NCI-H2107 treated with DMSO at 0.1 percent for 48 hours (cell line): ENCODE measurements around the gene NID1.
"Not testable (repeated sequence)": the region's sequence is repeated elsewhere in the genome, so short reads cannot be mapped to it uniquely, and the experiment has no call there.

Source experiments
- DNase-seq: peaks from one replicate; lab custom pipeline; 2025; ENCODE audit not compliant: unreplicated experiment; lab: John Stamatoyannopoulos, UW

Gene NID1

DNA sequence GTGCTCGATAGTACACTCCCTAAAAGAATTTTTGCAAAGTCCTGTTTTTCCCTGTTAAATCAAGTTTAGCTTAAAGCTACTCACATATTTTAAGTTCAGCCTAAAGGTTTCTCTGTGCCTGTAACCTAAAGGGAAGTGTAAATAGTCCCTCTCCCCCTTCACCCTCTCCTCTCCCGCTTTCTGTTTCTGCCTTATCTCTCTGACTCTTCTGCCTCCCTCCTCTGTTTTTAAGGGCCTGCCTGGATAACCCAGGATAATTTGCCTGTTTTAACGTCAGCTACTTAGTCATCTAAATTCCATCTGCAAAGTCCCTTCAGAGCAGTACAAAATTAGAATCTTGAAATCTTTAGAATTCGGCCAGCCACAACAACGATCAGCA, 92.6 kb downstream of the NID1 start:
- DNase-seq = no peak

DNA sequence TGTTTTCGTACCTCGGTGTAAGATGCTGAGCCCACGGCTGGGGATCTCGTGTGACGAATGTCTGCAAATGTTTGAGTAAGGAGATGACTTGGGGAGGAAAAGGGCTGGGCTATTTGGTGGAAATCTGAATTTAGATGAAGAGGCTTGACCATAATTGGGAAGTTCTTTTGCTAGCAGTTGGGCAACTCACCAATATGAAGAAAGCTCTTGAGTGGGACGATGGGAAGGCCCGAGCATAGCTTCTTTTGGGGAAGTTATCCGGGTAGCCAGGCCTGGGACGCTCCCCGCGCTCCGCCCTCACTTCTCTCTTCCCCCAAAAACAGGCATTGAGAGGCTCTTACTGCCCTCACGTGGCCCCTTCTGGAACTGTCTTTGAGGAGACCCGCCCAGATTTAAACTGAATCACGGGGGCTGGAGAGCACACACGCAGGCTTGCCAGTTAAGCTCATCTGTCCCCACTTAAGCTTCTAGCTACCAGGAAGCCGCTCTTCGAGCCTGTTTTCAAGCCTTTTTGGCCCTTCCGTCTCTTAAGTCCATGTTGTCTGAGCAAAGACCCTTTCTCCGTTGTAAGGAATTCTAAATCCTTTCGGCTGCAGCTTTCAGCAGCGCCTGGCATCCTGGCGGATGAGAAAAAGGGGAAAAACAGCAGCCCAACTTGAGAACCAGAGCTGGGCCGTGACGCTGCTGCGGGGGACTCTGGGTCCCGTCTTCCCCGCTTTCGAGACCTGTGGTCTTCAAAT, 93.1 kb downstream of the NID1 start:
- peak; percentile 63 for DNase-seq

DNA sequence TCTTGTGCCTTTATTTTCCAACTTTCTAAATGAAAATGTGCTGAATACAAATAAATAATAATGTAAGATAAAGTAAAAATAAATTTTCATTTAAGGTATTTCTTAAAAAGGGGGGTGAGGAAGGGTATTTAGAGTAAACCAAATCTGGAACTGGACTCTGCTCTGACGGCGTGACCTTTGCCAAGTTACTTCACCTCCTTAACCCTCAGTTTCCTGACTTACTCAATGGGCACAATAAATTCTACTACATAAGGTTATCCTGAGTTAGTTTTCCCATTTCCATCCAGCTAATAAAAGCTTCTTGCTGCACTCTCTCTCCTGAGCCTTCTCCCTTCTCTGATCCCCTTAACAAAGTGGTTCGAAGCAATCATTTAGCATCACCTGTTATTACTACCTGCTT, 93.9 kb downstream of the NID1 start:
- DNase-seq = no peak

DNA sequence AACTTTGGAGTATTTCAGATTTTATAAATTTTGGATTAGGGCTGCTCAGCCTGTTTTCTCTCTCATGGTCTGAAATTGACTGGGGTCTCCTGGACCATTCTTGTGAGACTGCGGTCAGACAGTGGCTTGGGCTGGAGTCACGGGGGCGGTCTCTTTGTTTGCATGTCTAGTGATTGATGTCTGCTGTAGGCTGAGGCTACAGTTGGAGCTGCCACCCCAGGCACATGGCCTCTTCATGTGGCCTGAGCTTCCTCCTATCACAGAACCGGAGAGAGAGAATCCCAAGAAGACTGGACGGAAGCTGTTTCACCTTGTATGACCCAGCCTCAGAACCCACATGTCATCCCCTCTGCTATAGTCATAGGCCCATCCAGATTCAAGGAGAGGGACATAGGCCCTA, 96.1 kb downstream of the NID1 start:
- no peak for DNase-seq

DNA sequence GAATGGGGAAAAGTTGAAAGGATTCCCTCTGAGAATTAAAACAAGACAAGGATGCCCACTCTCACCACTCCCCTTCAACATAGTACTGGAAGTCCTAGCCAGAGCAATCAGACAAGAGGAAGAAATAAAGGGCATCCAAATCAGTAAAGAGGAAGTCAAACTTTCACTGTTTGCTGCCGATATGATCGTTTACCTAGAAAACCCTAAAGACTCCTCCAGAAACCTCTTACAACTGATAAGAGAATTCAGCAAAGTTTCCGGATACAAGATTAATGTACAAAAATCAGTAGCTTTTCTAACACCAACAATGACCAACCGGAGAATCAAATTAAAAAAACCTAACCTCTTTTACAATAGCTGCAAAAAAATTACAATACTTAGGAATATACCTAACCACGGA, 98.8 kb downstream of the NID1 start:
- DNase-seq = not testable (repeated sequence)

DNA sequence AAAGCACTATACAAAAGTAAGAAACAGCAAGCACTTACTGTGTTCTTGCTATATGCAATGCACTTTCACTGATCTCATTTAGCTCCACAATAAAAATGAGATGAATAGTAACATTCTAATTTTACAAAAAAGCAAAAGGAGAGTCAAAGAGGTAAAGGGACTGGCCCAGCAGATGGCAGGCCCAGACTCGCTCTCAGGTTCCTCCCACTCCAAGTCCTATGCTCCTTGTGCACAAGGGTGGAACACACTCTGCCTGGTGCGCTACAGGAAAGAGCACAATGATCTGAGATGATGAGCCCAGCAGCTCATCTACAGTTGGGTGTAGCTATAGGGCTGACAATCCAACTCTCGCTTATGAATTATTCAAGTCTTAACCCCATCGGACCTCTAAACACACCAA, 104.1 kb downstream of the NID1 start:
- DNase-seq = no peak

DNA sequence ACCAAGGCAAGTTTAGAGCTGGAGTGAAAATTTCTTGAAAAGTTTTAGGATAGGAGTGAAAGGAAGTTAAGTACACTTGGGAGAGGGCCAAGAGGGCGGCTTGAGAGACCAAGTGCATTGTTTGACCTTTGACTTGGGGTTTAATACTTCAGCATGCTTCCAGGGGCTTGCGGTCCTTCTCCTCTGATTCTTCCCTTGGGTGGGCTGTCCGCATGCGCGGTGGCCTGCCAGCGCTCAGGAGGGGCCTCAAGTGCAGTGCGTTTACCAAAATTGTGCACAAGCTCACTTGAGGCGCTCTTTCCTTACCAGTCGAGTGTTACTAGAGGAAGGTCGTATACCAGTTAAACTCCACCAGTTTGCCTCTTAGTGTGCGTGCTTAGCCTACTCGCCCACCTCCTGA, 106.9 kb downstream of the NID1 start:
- DNase-seq = no peak

DNA sequence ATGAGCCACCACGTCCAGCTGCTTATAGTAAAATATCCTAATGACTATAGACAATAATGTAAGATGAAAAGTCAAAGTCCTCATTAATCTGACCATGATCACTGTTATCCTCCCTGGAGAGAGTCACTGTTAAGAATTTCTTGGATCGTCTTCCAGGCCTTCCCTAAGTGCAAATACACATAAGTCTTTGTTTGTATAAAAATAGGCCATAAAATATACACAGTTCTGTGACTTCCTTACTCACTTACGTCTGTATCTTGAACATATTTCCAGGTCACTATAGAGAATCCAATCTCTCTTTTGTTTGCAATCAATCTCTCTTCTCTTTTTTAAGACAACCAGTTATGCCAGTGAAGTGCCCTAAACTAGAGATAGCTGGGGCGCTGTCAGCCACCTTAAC, 109.1 kb downstream of the NID1 start:
- DNase-seq = no peak

DNA sequence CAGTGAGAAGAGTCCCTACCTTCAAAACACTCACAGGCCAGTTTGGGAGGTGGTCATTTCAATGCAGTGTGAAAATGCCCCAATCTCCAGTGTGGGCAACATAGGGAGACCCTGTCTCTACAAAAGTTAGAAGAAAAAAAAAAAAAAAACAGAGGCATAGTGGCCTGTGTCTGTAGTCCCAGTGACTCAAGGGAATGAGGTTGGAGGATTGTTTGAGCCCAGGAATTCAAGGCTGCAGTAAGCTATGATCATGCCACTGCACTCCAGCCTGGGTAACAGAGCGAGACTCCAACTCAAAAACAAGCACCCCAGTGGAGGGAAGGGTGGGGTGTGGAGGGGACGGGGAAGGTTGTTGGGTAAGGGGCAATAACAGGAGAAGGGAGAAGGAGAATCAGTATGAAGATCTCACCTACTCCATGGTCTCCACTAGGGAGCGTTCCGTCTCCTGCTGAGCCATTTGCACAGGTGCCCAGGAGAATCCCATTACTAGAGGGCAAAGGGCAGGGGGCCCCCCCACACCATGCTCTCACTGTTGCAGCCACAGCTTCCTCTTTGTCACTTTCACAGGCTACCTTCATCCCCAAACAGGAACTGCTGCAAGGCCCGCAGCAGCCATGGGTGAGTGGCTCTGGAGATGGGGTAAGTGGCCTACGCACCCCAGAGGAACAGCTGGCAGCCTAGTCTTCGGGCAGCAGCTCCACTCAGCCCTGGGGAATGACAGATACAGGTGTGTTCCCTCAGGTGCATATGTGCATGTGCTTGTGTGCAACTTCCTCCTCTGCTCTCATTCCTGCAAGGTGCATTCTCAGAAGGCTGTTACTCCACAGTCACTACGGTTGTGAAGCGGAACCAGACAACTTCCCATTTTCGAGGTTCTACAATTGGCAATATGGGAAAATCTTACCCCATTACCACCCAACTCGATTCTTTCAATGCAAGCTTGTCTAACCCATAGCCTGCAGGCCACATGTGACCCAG, 110.3 kb downstream of the NID1 start:
- peak; percentile 17 for DNase-seq

DNA sequence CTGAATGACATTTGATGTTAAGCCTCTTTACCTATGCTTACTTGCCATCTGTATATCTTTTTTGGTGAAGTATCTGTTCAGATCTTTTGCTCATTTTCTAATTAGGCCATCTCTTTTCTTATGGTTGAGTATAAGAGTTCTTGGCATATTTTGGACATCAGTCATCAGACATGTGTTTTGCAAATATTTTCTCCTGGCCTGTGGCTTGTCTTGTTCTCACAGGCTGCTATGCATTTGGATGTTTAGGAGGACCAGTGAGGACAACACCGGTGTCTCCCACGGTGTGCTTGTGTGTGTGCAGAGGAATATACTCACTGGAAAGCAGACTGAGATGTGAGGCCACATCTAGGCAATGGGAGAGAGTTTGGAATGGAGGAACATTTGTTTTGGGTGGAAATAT, 111.1 kb downstream of the NID1 start:
- no peak for DNase-seq

DNA sequence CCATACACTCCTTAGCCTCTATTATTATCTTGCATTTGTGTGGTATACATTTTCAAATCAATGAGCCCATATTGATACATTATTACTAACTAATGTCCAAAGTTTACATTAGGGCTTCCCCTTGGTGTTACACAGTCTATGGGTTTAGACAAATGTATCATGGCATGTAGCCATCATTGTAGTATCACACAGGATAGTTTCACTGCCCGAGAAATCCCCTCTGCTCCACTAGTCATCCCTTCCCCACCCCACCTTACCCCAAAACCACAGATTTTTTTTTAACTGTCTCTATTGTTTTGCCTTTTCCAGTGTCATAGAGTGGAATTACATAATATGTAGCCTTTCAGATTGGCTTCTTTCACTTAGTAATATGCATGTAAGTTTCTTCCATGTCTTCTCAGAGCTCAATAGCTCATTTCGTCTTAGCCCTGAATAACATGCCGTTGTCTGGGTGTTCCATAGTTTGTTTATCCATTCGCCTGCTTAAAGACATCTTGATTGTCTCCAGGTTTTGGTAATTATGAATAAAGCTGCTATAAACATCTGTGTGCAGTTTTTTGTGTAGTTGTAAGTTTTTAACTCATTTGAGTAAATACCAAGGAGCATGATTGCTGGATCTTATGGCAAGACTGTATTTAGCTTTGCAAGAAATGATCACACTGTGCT, 111.8 kb downstream of the NID1 start:
- no peak for DNase-seq

DNA sequence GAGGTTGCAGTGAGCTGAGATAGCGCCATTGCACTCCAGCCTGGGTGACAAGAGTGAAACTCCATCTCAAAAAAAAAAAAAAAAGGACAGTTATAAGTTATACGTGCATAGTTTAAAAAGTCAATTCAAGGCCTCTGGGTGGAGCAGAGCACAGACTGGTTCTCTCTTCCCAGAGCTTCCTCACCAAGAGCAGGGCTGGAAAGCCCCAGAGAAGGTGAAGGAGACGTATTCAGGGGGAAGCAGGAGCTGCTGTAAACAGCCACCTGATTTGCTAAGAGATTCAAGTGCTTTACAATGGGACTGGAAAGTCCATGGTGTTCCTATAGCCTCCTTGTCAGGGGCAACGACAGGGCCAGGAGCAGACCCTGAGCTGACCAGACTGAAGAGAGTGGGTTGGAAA, 113.2 kb downstream of the NID1 start:
- no peak for DNase-seq

DNA sequence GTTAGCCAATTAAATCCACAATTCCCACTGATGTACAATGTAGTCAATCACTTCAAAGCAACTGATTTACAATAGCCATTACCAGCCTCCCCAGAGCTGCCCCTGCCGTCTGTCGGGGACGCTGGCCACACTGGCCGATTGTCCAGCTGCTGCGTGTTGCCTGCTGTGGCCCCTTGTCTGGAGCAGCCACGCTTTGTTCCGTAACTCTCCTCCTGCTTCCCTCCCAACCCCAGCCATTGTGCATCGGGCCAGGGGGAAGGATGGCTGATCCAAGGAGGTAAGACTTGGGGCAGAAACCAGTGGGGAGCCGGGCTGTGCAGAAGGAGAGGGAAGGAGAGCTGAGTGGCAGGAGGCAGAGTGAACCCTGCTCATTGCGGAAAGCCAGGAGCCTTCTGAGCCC, 114.6 kb downstream of the NID1 start:
- DNase-seq = no peak

DNA sequence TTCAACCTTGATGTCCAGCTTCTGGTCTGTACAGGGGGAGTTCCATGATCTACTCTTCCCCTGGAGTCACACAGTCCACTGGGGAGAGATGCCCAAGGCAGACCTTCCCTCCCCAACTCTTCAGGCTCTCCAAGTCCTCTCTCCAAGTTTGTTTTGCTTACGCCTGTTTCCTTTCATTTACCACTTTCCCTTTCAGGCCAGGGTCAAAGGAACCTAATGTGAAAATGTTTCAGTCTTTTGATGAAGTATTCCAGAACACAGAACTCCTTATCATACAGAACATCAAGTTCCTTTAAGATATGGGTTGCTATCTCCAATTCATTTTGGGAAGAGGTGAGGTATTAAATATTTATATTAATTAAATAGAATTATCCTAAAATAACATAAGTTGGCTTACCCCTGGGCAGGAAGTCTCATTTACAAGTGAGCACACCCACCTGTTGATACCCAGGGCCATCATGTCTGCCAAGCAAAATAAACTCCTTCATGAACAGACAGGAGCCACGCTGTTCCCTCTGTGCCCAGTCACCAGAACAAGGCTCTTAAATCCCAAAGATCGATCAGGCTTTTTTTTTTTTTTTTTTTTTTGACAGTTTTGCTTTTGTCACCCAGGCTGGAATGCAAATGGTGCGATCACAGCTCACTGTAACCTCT, 116.0 kb downstream of the NID1 start:
- no peak for DNase-seq

DNA sequence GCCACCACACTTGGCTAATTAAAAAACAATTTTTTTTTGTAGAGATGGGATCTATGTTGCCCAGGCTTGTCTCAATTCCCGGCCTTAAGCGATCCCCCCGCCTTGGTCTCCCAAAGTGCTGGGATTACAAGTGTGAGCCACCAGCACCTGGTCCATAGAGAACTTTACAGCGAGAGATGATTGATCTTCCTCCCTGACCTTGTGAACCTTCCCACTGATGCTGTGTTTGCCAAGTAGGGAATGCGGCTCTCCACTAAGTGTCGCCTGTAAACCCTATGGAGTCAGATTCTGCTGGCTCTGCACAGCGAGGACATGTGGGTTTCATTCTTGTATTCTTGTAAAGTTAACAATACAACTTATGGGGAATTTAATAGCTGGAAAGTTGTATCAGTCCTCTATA, 116.9 kb downstream of the NID1 start:
- DNase-seq = no peak

DNA sequence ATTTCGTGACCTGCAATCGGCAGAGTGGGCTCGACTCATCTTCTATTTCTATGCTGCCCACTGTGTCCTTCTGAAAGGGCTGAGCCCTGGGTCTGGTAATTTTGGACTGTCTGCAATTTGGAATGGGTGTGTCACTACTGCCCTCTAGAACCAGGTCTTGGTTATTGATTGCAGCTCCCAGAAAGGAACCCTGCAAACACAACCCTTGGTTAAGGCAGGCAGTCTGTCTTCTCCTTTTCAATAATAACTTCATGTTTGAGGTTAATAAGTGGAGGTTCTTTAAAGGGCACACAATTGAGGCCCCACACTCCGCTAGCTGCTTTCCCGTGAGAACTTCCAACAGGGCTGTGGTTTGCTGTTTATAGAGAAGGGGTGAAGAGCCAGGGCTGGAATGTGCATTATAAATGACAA, 118.3 kb downstream of the NID1 start:
- DNase-seq = no peak

DNA sequence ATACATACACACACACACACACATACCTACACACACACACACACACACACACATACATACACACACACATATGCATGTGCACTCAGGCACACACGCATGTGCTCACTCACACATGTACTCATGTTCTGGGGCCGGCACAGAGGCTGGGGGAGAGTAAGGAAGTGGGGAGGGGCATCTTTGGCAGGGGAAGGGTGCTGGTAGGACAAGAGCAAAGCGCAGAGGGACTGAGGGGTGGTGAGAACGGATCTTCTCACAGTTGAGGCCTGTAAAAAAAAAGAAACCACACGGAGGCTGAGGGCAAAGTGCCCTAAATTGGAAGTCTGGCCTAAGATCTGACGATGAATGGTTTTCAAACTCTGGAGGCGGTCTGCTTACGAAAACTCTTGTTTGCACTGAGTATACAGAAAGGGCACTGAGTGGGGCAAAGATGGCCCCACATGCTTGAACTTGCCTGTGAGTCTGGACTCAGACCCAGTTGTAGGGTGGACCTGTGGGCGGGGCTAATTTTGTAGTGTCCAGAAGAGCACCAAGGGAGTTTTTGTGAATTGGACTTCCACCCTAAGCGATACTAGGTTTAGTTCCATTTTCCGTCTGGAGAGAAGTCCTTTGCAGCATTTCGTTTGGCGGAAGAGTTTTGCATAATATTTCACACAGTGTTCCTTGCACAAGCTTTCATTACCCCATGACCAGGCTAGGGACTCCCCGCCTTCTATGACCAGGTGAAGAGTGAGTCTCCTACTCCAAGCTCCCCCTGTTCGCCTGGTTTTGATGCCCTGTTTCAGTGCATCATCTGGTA, 118.9 kb downstream of the NID1 start:
- no peak for DNase-seq

DNA sequence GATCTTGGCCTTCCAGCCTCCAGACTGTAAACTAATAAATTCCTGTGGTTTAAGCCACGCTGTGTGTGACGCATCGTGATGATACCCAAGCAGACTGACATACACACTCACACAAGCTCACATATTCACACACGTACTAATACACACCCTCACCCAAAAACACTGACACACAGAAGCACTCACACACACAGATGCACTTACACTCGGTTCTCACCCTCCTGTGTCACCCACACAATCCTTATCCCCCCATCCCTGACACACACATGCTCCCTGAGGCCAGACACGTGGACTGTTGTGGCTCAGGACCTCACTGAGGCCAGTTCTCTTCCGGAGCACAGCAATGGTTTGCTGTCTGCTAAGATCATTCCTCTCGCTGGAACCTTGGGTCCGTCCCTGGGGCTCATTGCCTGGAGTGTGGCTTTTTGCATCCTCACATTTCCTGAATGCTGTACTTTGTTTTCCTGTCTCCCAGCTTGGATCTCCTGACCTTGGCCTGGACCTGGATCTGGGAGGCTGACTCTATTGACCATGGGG, 121.2 kb downstream of the NID1 start:
- no peak for DNase-seq

DNA sequence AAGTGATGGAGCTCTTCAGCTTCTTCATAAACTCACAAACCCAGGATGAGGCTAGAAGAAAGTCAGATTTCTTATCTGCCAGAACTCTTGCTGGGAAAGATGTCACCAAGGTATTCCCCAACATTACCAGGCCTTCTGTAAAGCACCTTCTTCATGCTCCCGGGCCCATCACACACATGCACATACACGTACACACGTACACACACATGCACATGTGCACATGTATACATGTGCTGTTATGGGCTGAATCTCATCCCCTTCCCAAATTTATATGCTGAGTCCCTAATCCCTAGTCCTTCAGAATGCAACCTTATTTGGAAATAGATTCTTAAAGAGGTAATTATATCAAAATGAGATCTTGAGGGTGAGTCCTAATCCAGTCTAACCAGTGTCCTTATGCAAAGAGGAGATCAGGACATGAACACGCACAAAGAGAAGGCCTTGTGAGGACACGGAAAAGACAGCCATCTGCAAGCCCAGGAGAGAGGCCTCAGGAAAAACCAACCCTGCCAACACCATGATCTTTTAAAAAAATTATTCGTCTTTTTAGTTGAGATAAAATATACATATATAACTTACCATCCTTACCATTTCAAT, 121.8 kb downstream of the NID1 start:
- no peak for DNase-seq

DNA sequence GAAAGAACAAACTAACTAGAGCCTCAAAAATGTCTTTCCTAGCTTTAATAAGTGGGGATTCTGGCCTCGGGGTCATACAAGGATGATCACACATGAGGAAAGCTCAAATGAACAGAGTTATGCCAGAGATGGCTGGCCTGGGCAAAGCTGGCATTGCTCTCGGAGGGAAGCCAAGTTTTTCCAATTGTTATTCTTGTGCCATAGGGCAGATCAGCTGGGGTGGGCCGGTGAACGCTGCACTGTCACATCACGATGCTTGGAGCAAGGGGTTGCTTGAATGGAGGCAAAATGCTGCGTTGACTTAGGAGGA, 122.3 kb downstream of the NID1 start:
- no peak for DNase-seq
